GM18498 (cell line): ENCODE data around the gene VCL.
"Not testable (repeated sequence)": the region's sequence is repeated elsewhere in the genome, so short reads cannot be mapped to it uniquely, and the experiment has no call there.

Experiments
- ATAC-seq: cut with Tn5 transposase; IDR thresholded peaks from one replicate; pipeline ENCODE4 v1.9.1; 2021; ENCODE audit warnings: mild to moderate bottlenecking, moderate library complexity; ENCODE audit not compliant: unreplicated experiment

Gene VCL

GRCh38 chr10:73971636-73972354, 26.1 kb upstream of the VCL start:
- no peak for ATAC-seq

DNA sequence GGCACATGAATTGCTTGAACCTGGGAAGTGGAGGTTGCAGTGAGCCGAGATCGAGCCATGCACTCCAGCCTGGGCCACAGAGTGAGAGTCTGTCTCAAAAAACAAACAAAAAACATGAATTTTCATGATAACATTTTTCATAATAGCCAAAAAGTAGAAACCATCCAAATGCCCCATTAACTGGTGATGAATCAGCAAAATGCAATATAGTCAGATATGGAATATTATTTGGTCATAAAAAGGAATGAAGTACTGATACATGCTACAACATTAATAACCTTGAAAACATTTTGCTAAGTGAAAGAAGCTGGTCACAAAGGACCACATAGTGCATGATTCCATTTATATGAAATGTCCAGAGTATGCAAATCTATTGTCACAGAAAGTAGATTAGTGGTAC, 24.5 kb upstream of the VCL start:
- ATAC-seq, result no peak

GRCh38 chr10:73974309-73974946, 23.5 kb upstream of the VCL start:
- ATAC-seq, result no peak

DNA sequence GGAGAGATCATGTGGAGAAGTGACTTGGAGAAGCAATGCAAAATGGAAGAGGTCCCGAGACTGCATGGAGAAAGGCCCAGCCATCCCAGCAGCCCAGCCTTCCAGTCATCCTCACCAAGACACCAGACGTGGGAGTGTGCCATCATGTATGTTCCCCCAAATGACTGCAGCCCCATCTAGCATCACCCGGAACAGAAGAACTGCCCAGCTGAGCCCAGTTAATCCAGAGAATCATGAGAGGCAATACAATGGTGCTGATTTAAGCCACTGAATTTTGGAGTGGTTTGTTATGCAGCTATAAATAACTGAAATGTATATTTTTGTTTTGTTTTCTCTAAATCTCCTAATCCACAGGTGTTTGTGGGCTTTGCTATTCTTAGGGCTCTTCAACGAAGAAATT, 22.5 kb upstream of the VCL start:
- ATAC-seq, result no peak

DNA sequence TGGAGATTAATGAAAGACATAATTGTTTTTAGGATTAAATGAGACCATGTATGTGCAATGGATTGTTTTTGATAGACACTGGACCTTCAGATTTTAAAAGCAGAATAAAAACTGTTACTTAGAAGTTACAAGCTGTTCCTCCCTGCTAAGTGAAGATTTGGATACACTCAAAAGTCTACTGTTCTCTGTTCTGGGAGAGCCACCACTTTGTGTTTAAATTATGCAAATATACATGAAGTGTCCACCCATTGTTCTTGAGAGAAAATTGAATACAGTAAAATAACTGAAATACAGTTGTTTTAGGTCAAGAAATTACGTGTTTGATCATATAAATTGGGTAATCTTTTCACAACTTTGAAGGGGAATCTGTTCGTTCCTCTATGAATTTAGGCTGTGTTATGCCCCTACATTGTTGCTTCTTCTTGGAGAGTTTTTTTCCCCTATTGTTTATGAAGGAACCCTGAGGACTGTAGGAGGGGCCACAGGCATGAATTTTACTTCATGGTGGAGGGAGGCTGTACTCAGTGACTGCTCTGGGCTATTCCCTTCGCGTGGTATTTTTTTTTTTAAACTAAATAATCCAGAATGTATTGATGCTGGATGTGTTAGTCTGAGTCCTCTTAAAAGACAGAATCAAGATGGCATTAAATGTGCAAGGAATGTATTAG, 18.6 kb upstream of the VCL start:
- ATAC-seq, result no peak

DNA sequence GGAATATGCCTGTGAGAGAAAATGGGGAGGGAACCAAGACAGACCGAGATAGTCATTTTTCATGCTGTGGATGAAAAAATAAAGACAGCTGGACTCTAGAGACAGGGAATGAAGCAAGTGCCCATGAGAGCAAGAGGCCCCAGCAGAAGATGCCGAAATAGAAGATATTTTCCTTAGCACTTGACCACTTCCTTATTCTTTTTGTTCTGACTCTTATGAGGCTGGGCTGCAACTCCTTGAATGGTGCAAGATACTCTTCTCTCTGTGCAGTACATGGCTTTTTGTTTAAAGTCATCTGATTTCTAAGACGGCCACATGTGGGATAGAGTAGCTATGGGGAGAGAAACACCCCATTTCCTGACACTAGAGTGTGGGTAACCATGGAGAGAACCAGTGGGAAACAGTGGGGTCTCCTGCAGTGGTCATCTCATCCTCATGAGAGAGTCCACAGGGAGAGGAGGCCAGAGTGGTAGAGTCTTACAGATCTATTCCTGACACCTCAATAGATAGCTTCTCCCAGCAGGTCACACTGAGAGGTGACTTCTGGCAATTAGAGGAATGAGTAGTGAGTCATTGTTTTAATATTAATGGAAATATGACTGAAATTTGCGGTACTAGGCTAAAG, 18.0 kb upstream of the VCL start:
- ATAC-seq, result no peak

- ATAC-seq, result no peak
Observed at GRCh38 chr10:73981812-73982211, 16.1 kb upstream of the VCL start.

GRCh38 chr10:73983096-73984047, 14.5 kb upstream of the VCL start:
- no peak for ATAC-seq

- no peak for ATAC-seq
Observed at GRCh38 chr10:73989594-73990150, 8.2 kb upstream of the VCL start.

GRCh38 chr10:73991203-73991883, 6.6 kb upstream of the VCL start:
- ATAC-seq, result no peak

- no peak for ATAC-seq
Observed at GRCh38 chr10:73991884-73992245, 6.1 kb upstream of the VCL start.

DNA sequence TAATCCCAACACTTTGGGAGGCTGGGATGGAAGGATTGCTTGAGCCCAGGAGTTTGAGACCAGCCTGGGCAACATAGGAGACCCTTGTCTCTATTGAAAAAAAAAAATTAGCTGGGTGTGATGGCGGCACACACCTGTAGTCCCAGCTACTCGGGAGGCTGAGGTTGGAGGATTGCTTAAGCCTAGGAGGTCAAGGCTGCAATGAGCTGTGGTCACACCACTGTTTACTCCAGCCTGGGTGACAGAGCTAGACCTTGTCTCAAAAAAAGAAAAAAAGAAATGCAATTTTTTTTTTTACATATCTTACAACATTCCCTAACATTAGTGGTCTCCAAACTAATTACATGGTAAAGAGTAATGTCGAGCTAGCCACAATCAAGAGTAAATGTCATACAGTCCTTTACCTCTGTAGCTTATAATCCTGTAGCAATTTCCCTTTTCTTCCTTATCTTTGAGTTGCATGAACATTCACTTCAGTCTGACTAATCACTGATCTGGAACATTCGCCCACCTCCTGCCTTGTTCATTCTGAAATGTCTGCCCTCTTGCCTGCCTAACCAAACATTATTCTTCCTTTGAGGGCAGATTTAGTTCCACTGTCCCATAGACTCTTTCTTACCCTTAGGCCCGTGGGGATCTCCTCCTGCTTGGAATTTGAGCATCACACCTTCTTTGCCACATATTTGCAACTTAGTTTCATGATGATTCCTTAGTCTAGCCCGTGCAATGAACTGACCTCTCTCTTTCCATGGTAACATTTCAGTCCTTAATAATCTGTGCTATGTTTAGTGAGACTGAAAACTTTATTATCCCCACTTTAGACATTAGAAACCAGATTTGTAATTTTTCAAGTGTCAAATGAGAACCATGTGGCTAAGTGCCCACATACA, 4.8 kb upstream of the VCL start:
- no peak for ATAC-seq

DNA sequence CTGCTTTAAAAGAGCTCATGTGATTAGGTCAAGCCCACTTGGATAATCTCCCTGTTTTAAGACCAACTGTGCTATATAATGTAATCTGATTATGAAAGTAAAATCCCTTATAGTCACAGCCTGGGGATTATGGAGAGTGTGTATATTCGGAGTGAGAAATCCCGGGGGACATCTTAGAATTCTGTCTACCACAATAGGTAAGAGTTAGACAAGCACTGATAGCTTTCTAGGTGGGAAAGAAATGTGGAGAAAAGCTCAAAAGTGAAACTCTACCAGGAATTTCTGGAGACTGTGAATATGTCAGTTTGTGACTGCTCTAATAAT, 2.9 kb upstream of the VCL start:
- no peak for ATAC-seq

DNA sequence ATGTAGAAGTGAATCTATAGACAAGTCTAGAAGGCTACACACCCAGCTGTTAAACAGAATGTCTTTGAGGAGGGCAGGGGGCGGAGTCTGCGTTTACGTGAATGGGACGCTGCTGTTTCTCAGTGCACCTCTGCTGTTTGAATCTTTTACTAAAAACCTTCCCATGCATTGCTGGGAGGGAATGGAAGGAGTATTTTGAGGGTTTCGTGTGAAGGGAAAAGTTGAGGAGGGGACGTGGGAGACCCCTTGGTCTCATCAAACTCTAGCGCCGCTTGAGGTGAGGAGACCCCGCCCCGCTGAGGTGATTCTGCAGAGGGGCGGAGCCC, 492 bp upstream of the VCL start:
- peak; percentile 79 for ATAC-seq

- ATAC-seq, result no peak
Observed at GRCh38 chr10:73998623-73998928, 660 bp downstream of the VCL start.

DNA sequence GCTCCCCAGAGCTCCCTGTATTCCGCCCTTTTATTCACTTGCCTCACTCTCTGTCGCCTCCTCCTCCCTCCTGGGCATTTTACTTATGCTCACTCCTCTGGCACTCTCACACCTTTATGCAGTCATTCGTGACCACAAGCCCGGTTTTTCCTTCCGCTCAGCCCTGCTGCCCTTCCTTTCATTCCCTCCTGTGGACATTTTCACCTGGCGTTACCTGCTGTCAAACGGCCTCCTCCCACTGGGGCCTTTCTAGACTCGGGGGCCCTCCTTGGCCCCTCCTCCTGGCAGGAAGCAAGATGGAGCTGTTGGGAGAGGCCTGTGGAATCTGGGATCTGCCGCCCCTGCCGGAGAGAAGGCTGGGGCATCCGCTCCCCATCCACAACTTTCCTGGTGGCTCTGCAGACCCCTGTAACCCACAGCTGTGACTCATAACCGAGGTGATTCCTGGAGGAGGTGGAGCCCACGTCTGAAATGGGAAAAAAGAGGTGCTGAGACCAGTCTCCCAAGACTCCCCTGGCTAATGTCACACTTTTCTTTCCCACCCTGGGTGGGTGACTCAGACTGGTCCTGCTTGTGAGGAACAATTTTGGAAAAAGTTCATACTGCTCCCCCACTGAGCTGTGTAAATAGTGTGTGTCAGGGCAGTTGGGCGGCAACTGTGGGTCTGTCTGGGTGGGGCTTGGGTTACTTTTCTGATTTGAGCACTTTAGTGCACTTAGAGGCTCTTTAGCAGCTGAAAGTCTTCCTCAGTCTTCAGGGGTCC, 1.2 kb downstream of the VCL start:
- ATAC-seq, result no peak

DNA sequence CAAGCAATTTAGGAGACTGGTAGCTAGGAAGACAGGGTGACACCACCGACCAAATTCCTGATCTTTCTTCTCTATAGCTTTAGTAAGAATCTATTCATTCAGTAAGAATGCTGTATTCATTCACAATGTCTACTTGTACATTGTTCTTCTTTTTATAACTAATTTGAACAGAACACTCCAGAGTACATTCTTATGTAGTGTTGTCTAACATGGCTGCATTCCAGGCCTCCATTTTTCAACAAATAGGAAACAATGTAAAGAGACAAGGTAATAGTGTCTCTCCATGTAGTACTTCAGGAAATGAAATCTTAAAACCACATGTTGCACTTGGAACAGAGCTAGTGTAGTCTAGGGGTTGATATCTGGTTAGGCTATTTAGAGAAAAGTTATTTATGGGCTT, 1.8 kb downstream of the VCL start:
- ATAC-seq, result no peak

GRCh38 chr10:74000244-74000643, 2.3 kb downstream of the VCL start:
- not testable (repeated sequence) for ATAC-seq
